ENCODE data around the gene NPHS1.

GRCh38 chr19:35898499-35898809 is 46.1 kb upstream of the NPHS1 start:
- TF ChIP-seq CTCF (IDR thresholded peaks at IDR 0.05) (no peak), POLR2A (IDR thresholded peaks at IDR 0.05) (no peak), POLR2AphosphoS5 (IDR thresholded peaks at IDR 0.05; ENCODE audit: insufficient read depth in 1 of 2, low read depth in 1 of 2) (no peak)

Measured in vagina (tissue), 2 donors.